NCI-H748 (cell line): ENCODE results near the gene LASP1.
"Not testable (repeated sequence)": the region's sequence is repeated elsewhere in the genome, so short reads cannot be mapped to it uniquely, and the experiment has no call there.

Experiments
- DNase-seq: peaks from one replicate; lab custom pipeline; 2025; ENCODE audit not compliant: unreplicated experiment; lab: John Stamatoyannopoulos, UW

Gene LASP1

GRCh38 chr17:38869526-38870258 is at the start of gene LASP1:
Gene LASP1 (plus strand): TSS chr17:38870058. CDS start chr17:38870190, 132 bp downstream.
- peak; percentile 92 for DNase-seq

GRCh38 chr17:38824899-38825761 is 44.7 kb upstream of the LASP1 start, which contains the start of gene CWC25:
Gene CWC25 (minus strand): TSS chr17:38825321. CDS start chr17:38825183, 138 bp downstream.
- peak; percentile 90 for DNase-seq

DNA sequence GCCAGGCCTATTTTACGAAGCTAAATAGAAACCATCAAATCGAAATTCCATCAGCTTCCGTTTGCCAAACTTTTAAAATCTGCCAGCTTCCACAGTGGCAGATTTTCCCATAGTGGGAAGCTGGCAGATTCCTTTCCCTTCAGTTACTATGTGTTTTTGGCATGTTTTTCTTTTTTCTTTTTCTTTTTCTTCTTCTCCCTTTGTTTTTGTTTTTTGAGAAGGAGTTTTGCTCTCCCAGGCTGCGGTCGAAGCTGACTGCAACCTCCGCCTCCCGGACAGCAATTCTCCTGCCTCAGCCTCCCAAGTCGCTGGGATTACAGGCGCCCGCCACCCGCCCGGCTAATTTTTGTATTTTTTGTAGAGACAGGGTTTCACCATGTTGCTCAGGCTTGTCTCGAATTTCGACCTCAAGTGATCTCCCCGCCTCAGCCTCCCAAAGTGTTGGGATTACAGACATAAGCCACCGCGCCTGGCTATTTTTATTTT is 44.1 kb upstream of the LASP1 start:
- no peak for DNase-seq

DNA sequence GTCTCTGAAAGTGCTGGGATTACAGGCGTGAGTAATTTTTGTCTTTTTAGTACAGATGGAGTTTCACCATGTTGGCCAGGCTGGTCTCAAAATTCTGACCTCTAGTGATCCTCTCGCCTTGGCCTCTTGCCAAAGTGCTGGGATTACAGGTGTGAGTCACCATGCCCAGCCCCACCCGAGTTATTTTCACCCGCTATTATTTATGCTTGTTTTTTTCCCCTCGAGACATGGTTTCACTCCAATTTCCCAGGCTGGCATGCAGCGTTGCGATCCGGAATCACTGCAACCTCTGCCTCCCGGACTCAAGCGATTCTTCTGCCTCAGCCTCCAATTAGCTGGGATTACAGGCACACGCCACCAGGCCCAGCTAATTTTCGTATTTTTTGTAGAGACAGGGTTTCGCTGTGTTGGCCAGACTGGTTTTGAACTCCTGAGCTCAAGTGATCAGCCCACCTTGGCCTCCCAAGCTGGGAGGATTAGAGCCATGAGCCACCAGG is 25.5 kb upstream of the LASP1 start:
- peak; percentile 65 for DNase-seq

DNA sequence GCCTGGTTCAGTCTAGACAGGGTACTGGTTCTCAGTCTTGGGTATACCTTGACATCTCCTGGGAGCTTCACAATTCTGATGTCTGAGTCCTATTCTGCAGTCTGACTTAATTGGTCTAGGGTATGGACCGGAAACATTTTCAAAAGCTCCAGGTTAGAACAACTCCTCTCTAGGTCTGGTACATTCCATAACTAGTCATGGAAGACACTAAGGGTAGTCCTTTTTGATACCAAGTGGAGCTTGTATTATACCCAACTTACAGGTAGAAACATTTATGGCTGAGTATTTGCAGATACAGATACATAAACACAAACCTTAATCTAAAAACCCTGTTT is 21.3 kb upstream of the LASP1 start:
- no peak for DNase-seq

GRCh38 chr17:38848939-38849605 is 20.8 kb upstream of the LASP1 start:
- DNase-seq: no peak

GRCh38 chr17:38850374-38850773 is 19.5 kb upstream of the LASP1 start:
- DNase-seq: no peak

DNA sequence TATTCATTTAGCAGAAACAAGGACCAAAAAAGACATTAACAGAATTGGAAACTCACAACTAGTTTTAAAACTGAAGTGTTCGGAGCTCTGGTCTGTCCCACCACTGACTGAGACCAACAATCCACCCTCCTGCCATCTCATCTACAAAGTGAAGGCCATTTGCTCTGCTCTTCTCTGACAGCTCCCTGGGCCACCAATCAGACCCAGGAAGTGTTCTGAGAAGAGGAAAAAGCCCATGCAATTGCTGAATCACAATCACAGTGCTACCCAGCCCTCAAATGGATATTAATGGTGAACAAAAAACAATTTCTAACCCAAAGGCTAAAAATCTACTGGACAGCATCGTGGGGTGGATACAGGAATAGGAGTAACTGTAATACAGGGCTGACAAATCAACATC is 18.4 kb upstream of the LASP1 start:
- DNase-seq: no peak

GRCh38 chr17:38852771-38853291 is 17.0 kb upstream of the LASP1 start:
- peak; percentile 42 for DNase-seq

DNA sequence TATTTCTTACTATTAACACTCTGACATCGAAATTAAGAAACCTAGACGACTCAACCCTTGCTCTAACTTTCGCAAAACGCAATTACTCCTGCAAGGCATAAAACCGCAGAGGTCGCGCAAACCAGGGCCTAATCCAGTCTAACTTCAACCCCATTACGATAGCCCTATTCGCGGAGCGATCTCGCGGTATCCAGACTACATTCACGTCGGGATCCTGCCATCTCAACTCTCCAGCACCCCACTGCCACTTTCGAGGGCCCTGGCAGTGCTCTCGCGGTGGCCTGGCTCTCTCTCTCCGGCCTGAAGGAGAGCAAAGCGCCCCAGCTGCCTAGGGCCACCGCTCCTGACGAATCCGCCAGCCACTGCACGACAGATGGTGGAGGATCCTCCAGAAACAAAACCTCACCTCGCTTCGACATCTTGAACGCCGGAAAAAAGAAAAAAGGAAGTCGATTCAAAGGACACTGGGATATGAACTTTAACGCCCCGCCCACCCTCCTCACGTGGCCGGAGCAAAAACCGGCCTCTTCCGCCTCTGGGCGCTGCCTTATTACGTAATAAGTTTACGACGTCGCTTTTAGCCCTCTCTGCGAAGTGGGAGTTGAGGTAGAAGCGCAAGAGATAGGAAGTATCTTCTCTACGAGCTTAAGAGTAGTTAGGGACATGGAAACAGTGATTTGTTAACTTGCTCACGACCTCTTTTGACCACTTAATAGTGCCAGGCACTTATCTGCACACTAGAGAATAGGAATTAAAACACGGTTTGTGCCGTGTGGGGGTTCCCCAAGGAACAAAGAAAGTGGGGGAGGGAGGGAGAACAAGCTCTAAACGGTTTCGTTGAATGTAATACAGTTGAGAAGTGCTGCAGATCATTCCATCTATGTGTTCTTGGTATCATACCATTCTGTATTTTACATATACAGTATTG is 16.3 kb upstream of the LASP1 start, which contains the start of gene RPL23:
Gene RPL23 (minus strand): TSS at position 430 of the 928 bp plus-strand sequence. CDS start 11 bp downstream, at position 419.
- DNase-seq: peak; percentile 99

GRCh38 chr17:38855101-38855714 is 14.7 kb upstream of the LASP1 start:
- not testable (repeated sequence) for DNase-seq

DNA sequence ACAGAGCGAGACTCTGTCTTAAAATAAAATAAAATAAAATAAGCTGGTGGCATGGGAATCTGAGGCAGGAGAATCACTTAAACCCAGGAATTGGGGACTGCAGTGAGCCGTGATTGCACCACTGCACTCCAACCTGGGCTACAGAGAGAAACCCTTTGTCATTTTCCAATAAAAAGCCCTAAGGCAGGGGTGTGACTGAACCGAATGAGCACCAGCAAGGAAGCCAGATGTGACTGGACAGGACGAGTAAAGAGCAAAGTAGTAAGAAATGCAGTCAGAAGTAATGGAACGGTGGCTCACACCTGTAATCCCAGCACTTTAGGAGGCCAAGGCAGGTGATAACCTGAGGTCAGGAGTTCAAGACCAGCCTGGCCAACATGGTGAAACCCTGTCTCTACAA is 12.6 kb upstream of the LASP1 start:
- no peak for DNase-seq

GRCh38 chr17:38861399-38861843 is 8.4 kb upstream of the LASP1 start:
- DNase-seq: peak; percentile 75

DNA sequence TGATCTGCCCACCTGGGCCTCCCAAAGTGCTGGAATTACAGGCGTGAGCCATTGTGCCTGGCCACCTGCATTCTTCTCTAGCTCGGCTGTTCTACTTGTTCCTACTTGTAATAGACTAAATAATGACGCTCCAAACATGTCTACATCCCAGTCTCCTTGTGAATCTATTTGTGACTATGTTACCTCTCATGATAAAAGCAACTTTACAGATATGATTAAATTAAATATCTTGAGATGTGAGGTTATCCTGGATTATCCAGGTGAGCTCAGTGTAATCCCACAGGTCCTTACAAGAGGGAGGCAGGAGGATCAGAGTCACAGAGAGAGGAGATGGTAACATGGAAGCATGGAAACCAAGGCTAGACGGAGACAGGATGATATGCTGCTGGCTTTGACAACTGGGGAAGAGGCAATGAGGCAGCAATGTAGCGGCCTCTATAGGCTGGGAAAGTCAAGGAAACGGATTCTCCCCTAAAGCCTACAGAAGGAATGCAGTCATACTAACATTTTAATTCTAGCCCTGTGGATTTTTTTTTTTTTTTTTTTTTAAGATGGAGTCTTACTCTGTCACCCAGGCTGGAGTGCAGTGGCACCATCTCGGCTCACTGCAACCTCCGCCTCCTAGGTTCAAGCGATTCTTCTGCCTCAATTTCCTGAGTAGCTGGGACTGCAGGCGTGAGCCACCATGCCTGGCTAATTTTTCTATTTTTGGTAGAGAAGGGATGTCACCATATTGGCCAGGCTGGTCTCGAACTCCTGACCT is 5.0 kb upstream of the LASP1 start:
- peak; percentile 40 for DNase-seq

DNA sequence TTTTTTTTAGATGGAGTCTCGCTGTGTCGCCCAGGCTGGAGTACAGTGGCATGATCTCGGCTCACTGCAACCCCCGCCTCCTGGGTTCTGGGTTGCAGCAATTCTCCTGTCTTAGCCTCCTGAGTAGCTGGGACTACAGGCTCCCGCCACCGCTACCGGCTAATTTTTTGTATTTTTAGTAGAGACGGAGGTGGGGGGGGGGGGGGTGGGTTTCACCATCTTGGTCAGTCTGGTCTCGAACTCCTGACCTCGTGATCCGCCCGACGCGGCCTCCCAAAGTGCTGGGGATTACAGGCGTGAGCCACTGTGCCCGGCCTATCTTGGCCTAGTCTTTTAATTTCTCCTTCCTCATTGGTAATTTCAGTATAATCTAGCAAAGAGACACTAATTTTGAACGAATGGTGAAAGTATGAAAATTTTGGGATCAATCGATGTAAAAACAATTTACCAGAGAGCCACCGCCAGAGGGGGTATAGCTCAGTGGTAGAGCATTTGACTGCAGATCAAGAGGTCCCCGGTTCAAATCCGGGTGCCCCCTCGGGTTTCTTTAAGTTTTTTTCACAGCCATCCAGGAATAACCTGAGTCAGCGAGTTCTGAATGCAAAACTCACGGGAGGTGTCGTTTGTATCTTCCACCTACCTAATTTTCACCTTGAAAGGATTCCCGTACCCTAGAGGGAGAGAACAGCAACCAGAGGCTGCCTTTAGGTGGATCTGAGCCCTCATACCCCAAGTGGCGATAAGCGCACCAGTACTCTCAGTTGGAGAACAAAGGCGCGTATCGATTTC is 2.5 kb upstream of the LASP1 start:
- peak; percentile 81 for DNase-seq

DNA sequence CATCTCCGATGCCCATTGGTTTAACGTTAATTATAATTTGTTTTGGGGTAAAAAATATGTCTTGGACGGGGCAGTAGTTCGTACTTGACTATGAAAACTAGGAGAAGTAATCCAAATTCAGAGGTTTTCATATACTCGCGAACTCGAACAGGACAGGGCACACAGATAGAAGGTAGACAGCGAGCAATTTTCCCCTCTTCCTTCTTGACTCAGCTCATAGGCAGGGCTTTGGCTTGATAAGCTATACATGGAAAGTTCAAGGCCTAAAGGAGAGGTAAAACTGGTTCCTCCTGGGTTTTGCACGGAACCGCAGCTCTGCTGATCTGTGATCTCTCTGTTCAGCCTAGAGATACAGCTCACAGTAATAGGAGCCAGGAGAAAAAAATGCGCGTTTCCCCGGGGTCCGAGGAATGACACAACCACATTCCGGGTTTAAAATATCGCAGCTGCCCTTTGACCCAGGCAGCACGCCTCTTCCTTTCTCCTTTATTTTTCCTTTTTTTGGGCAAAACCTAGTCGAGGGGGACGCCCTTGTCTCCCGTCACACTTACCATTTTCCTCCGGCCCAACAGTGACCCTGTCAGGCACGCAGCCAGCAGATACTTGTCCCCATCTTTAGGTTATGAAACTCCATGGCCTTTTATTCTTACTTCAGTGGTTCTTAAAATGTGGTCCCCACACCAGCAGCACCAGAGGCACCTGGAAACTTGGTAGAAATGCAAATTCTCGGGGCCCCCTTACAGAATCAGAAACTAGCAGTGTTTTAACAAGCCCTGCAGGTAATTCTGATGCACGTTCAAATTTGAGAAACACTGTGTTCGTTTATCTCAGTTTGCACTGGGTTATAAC is 1.7 kb upstream of the LASP1 start:
- peak; percentile 81 for DNase-seq
